Uterus (tissue), 4 donors: ENCODE results near the gene SPTB. TPM values are rescaled to one million over a fixed set of nuclear protein-coding genes. Genes with fewer than 3 reads are reported as not detected.

Experiments used
- DNase-seq, 2 donors: peaks; one replicate each; pipeline ENCODE4 v3.0.0-alpha.2; 2019 to 2020
- H3K27ac ChIP-seq, 2 donors: fragments of 200-600 bp; sonication (generic); 1 replicate in 1 of 2; 2 replicates in 1 of 2; pipeline ENCODE4 v1.5.1; 2016 to 2018
- H3K27me3 ChIP-seq, 2 donors: fragments of 200-600 bp; sonication (generic); one replicate each; pipeline ENCODE4 v1.5.1; 2018 to 2019; ENCODE audit warnings: control low read depth in 1 of 2
- H3K36me3 ChIP-seq, 2 donors: fragments of 200-600 bp; sonication (generic); one replicate each; pipeline ENCODE4 v1.5.1; 2019; ENCODE audit warnings: control low read depth in 1 of 2
- H3K4me1 ChIP-seq, 2 donors: fragments of 200-600 bp; sonication (generic); one replicate each; pipeline ENCODE4 v1.5.1; 2018 to 2019; ENCODE audit warnings: control low read depth in 1 of 2
- H3K4me3 ChIP-seq, 2 donors: fragments of 200-600 bp; sonication (generic); 1 replicate in 1 of 2; 2 replicates in 1 of 2; pipeline ENCODE4 v1.5.1; 2018 to 2019; ENCODE audit warnings: mild to moderate bottlenecking in 1 of 2
- H3K9me3 ChIP-seq, 2 donors: fragments of 200-600 bp; sonication (generic); one replicate each; pipeline ENCODE4 v1.5.1; 2019; ENCODE audit warnings: control low read depth in 1 of 2
- POLR2A ChIP-seq, 2 donors: fragments of 450-650 bp; IDR thresholded peaks; one replicate each; pipeline ENCODE4 v1.6.1; 2016; ENCODE audit warnings: antibody characterized with exemption in 2 of 2, mild to moderate bottlenecking in 1 of 2, moderate library complexity in 1 of 2
- intact Hi-C: fragments of 100-400 bp; cut with DNase I; formaldehyde crosslinking; loops from one replicate; pipeline ENCODE4 v1.15.1; 2023; ENCODE audit warnings: low total_unique reads
- total RNA-seq, 4 donors: library from RNA; depleted of rRNA in 3 of 4; stranded (reverse); fragments of >200 nt in 3 of 4; gene quantifications; one replicate each; pipeline versions ENCODE4 v1.1.0 to v1.2.4, GENCODE V29; 2014 to 2023
- TF ChIP-seq, protein P1 (sequence below), 4 experiments: fragments of 200-600 bp in 2 of 4; fragments of 450-650 bp in 2 of 4; sonication (generic) in 2 of 4; IDR thresholded peaks; one replicate each; pipeline ENCODE4 v1.5.1; 2016 to 2019; ENCODE audit warnings: antibody characterized with exemption in 4 of 4, mild to moderate bottlenecking in 2 of 4, moderate library complexity in 1 of 4
- donor health status: DM: yes; HTN: yes; CAD: no.

SPTB gene
- total RNA-seq, 4 donors from 2014 or later: 1.0 to 5.4 (median 4.6) TPM; not detected in 1

DNA sequence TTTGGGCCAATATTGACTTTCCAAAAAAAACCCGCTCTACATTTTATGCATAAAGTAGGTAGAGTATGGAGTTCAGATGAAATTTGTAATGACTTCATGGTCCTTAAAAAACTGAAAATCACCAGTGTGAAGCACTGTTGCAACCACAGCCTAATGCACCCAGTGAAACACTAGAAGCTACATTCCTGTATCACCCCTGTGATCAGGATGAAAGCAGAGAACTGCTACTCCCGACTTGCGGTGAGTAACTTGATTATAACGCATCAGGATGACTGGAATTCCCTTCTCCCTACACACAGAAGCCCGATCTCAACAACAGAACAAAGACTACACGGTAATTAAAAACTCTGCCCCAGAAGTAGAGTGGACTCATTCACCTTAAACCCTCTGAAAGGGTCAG lies 33.8 kb downstream of the SPTB start:
- Histone ChIP-seq H3K36me3 (no peaks in the 10 kb centered on the region), H3K4me3 (no peak overlapping the region), H3K27ac (no peak overlapping the region), H3K9me3 (no peaks in the 10 kb centered on the region), H3K4me1 (no peaks in the 10 kb centered on the region), H3K27me3 (no peaks in the 10 kb centered on the region)
- DNase-seq: no peak
- intact Hi-C loops: no loop called here
- TF ChIP-seq, protein P1, sequence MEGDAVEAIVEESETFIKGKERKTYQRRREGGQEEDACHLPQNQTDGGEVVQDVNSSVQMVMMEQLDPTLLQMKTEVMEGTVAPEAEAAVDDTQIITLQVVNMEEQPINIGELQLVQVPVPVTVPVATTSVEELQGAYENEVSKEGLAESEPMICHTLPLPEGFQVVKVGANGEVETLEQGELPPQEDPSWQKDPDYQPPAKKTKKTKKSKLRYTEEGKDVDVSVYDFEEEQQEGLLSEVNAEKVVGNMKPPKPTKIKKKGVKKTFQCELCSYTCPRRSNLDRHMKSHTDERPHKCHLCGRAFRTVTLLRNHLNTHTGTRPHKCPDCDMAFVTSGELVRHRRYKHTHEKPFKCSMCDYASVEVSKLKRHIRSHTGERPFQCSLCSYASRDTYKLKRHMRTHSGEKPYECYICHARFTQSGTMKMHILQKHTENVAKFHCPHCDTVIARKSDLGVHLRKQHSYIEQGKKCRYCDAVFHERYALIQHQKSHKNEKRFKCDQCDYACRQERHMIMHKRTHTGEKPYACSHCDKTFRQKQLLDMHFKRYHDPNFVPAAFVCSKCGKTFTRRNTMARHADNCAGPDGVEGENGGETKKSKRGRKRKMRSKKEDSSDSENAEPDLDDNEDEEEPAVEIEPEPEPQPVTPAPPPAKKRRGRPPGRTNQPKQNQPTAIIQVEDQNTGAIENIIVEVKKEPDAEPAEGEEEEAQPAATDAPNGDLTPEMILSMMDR (IDR thresholded peaks at IDR 0.05): no peak
- no peak for TF ChIP-seq POLR2A (IDR thresholded peaks at IDR 0.05)

DNA sequence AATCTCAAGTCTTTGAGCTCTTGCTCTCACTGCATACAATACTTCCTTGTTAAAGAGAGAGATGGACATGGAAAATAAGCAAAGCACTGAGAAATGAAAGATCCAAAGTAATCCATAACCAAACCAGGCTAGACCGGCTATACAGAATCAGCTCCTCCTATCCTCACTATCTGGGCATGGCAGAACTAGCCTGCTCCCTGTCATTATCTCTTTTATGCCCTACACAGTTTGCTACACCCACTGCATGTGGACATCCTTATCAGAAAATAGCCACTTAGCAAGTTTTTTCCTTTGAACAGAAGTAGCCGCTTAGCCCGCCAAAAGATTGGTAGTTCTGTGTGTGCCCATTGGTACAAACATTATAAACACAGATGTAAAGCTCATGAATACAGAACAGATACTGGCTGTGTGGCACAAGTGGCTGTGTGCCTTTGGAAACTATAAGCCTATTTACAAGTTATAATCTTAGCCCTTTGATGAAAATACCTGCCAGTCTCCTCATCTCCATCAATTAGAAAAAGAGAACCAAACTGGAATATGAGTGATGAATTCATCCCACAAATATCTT lies 34.7 kb downstream of the SPTB start:
- no peaks in the 10 kb centered on the region for H3K27me3 ChIP-seq
- TF ChIP-seq, protein P1 (IDR thresholded peaks at IDR 0.05): no peak
- no peak for TF ChIP-seq POLR2A (IDR thresholded peaks at IDR 0.05)
- intact Hi-C loops: no loop called here
- no peaks in the 10 kb centered on the region for H3K9me3 ChIP-seq
- no peaks in the 10 kb centered on the region for H3K36me3 ChIP-seq
- no peak for DNase-seq
- no peaks in the 10 kb centered on the region for H3K4me1 ChIP-seq
- H3K27ac ChIP-seq: no peak overlapping the region
- H3K4me3 ChIP-seq: no peak overlapping the region

DNA sequence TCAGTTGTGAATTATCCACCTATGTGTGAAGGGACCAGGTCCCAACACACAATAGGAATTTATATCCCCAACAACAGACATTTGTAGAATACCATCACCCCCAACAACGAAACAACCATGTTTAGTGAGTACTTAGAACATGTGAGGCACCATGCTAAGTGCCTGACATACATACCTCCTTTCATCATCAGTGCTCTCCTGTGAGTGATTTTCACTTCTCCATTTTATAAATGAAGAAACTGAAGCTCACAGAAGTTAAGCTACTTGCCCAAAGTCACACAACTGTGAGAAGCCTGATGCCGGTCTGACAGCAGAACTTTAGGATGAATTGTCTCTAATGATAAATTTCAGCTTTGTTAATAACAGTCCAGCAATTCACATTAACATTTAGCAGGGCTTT lies 35.4 kb downstream of the SPTB start:
- TF ChIP-seq POLR2A (IDR thresholded peaks at IDR 0.05): no peak
- TF ChIP-seq, protein P1 (IDR thresholded peaks at IDR 0.05): no peak
- no peak overlapping the region for H3K27ac ChIP-seq
- DNase-seq: no peak
- H3K4me3 ChIP-seq: no peak overlapping the region
- intact Hi-C loops: no loop called here
- no peaks in the 10 kb centered on the region for H3K4me1 ChIP-seq
- no peaks in the 10 kb centered on the region for H3K9me3 ChIP-seq
- H3K27me3 ChIP-seq: no peaks in the 10 kb centered on the region
- H3K36me3 ChIP-seq: no peaks in the 10 kb centered on the region

DNA sequence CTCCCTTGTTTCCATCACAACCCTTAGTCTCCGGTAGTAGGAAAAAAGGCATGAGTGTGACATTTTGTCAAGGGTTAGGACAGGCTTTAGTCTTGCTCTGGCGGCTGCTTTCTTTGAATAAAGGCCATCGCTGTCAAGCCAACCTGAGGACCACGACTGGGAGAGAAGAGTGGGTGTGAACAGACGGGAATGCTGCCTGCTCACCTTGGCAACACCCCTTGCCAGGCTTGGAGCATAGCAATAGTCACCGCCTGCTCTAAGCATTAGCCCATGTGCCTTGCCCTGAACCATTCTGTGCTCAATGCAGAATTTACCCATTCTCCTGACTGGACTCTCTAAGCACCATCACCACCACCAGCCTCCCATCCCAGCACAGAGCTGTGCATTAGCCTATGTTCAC lies 36.2 kb downstream of the SPTB start:
- no peaks in the 10 kb centered on the region for H3K27me3 ChIP-seq
- DNase-seq: no peak
- no peak overlapping the region for H3K27ac ChIP-seq
- H3K4me3 ChIP-seq: no peak overlapping the region
- no peaks in the 10 kb centered on the region for H3K9me3 ChIP-seq
- H3K36me3 ChIP-seq: no peaks in the 10 kb centered on the region
- intact Hi-C loops: no loop called here
- no peak for TF ChIP-seq POLR2A (IDR thresholded peaks at IDR 0.05)
- H3K4me1 ChIP-seq: no peaks in the 10 kb centered on the region

DNA sequence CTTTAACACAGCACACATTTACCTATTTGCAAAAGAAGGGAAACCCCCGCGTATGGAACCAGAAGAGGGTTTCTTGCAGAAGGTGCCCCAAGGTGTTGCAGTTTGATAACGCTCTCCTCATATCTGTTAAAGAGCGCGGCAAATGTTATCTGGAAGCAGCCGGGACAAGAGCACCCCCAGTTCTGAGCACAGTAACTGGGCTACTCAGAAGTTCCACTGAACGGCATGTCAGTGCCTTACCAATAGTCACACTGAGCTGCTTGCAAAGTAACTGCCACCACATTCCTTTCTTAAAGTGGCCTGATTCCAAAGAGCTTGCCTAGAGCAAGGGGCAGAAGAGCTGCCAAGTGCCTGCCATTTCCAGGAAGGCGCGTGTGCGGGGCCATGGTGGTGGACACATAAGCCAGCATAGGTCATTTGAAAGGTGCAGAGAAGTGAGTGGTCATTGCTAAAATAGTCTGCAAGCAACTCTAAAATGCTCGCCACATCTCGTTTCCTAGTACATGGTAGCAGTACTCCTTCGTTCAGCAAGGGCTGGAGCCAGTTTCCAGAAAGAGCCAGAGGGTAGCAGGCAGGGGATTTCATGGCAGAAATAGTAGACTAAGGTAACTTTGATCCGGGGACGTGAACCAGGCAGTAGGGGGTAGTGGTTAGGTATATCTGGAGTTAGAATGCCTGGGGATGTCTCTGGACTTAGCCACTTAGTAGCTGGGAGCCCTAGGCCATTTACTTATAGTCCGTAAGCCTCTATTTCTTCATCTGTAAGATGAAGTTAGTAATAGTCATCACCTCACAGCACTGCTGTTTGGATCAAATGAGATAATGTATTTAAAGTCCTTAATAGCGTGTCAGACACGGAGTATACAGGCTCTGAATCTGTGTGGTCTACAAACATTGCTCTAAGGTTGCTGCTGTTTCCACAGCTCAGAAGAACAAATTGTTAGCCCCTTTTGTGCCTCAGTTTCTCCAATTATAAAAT lies 37.6 kb downstream of the SPTB start:
- intact Hi-C loops: no loop called here
- Histone ChIP-seq H3K27ac (no peak overlapping the region), H3K9me3 (no peaks in the 10 kb centered on the region), H3K36me3 (no peaks in the 10 kb centered on the region), H3K27me3 (no peaks in the 10 kb centered on the region), H3K4me1 (no peaks in the 10 kb centered on the region), H3K4me3 (no peak overlapping the region)
- TF ChIP-seq POLR2A (IDR thresholded peaks at IDR 0.05): no peak
- TF ChIP-seq, protein P1 (IDR thresholded peaks at IDR 0.05): no peak
- no peak for DNase-seq
